Heart left ventricle (tissue), 16 donors: ENCODE results near the gene PIM1. TPM values are rescaled to one million over a fixed set of nuclear protein-coding genes. Genes with fewer than 3 reads are reported as not detected.

Source experiments
- ATAC-seq, 4 donors: fragments of 200-7000 bp; cut with Tn5 transposase; one replicate each; pipeline ENCODE4 v1.9.1; 2020 to 2022; ENCODE audit warnings: moderate library complexity in 4 of 4, mild to moderate bottlenecking in 3 of 4, moderate number of reproducible peaks in 1 of 4
- DNase-seq, 5 donors: peaks; one replicate each; pipeline ENCODE4 v3.0.0-alpha.2; 2020
- H3K27ac ChIP-seq, 12 donors: fragments of 200-600 bp; sonication (generic) in 4 of 12; one replicate each; pipeline versions ENCODE4 v1.5.0 to v1.8.0; 2016 to 2022; ENCODE audit warnings: mild to moderate bottlenecking in 2 of 12
- H3K27me3 ChIP-seq, 9 donors: fragments of 200-600 bp; sonication (generic) in 2 of 9; one replicate each; pipeline versions ENCODE4 v1.5.1 to v1.8.0; 2016 to 2022; ENCODE audit warnings: mild to moderate bottlenecking in 3 of 9
- H3K36me3 ChIP-seq, 9 donors: fragments of 200-600 bp; sonication (generic) in 2 of 9; one replicate each; pipeline versions ENCODE4 v1.5.0 to v1.8.0; 2018 to 2022; ENCODE audit warnings: mild to moderate bottlenecking in 2 of 9
- H3K4me1 ChIP-seq, 12 donors: fragments of 200-600 bp; sonication (generic) in 4 of 12; one replicate each; pipeline versions ENCODE4 v1.5.0 to v1.8.0; 2016 to 2022; ENCODE audit warnings: mild to moderate bottlenecking in 3 of 12
- H3K4me3 ChIP-seq, 12 donors: fragments of 200-600 bp; sonication (generic) in 4 of 12; one replicate each; pipeline versions ENCODE4 v1.5.0 to v1.8.0; 2017 to 2022; ENCODE audit warnings: mild to moderate bottlenecking in 9 of 12, moderate library complexity in 4 of 12
- H3K9me3 ChIP-seq, 12 donors: fragments of 200-600 bp; sonication (generic) in 4 of 12; one replicate each; pipeline versions ENCODE4 v1.5.0 to v1.8.0; 2016 to 2022; ENCODE audit warnings: mild to moderate bottlenecking in 1 of 12
- POLR2A ChIP-seq, 2 donors: fragments of 450-650 bp; IDR thresholded peaks; one replicate each; pipeline ENCODE4 v1.6.1; 2017; ENCODE audit warnings: antibody characterized with exemption in 2 of 2, mild to moderate bottlenecking in 2 of 2, moderate library complexity in 2 of 2
- WGBS, 4 donors: extraction: QIAGEN DNeasy Blood & Tissue Kit in 2 of 4; methylation state at CpG; one replicate each; pipeline versions ENCODE4 v1.1.5 to v1.1.7; 2013 to 2018; 5-methylcytosine and 5-hydroxymethylcytosine counted together
- intact Hi-C, 10 donors: fragments of 100-400 bp; cut with DNase I; formaldehyde crosslinking; loops; one replicate each; pipeline versions ENCODE4 v1.11.1 to v1.14.2; 2022
- polyA plus RNA-seq, 2 donors: library from polyadenylated mRNA; stranded (reverse); fragments of 200-250 nt; gene quantifications; one replicate each; pipeline ENCODE4 v1.2.3, GENCODE V29; 2013
- total RNA-seq, 9 donors: library from RNA; depleted of rRNA in 2 of 9; stranded (reverse); fragments of >200 nt in 2 of 9; fragmentation: NEBNext Ultra II Directional in 3 of 9; extraction: Animal tissue kit (Norgen Biotek cat#: 25700) in 3 of 9; gene quantifications; one replicate each; pipeline versions ENCODE4 v1.1.0 to v1.2.4, GENCODE V29; 2016 to 2023
- TF ChIP-seq, protein P1 (sequence below), 12 donors: fragments of 200-600 bp; sonication (generic) in 4 of 12; IDR thresholded peaks; one replicate each; pipeline versions ENCODE4 v1.5.0 to v1.8.0; 2018 to 2022; ENCODE audit warnings: antibody characterized with exemption in 12 of 12, mild to moderate bottlenecking in 5 of 12
- donor health status: ischemic (EF 13 %, LVEDD 7.1; RV severe dilation, severe dysfunction).
- donor health status: healthy with polysubstance abuse.
- donor health status: DM: no; HTN: yes; CAD: no.
- donor health status: DM: no; HTN: no; CAD: no.
- donor health status: ischemic (EF 25% LVEDD 6.9; RV normal size, moderate dysfunction).
- donor health status: ischemic (EF 25% LVEDD 5.7; RV mildly dilated, moderate dysfunction).
- donor health status: healthy.
- donor health status: DM: yes; HTN: yes; CAD: no.
- donor health status: ischemic (EF 35%, LVEDD 5.7; RV mildly dilated, moderate dysfunction).
- donor health status: nonischemic (EF 11% LVEDD 7.7; RV severe dilation, severe dysfunction).
- donor health status: DM: yes; HTN: yes; CAD: no.
- donor health status: PGD.
- donor health status: ischemic (EF 29% LVEDD 5.4; RV normal size, mild dysfunction).
- donor health status: nonischemic (EF 23%, LVEDD 6.1; RV moderate dilation, normal function).

The PIM1 gene
- total and polyA plus RNA-seq, 11 donors: 7.0 to 81.8 (median 16.0) TPM

GRCh38 chr6:37131104-37131959, 38.6 kb upstream of the PIM1 start:
- Histone ChIP-seq H3K9me3 (no peaks in the 10 kb centered on the region), H3K27ac (peak overlapping the region; percentile 48 to 93 (median 78)), H3K36me3 (no peaks in the 10 kb centered on the region), H3K4me3 (peak overlapping the region in 1 of 12 donors; percentile 19), H3K4me1 (peaks cover 0 to 45% (median 22%) of the 10 kb centered on the region in 12 donors), H3K27me3 (no peaks in the 10 kb centered on the region)
- peak; percentile 78 to 92 (median 88) for ATAC-seq
- WGBS, 4 donors: 18 to 43% (median 29%) methylated on average over 9 to 15 of the region's 15 CpGs
- intact Hi-C loops: loop anchor here in 6 of 10 donors (1.0 to 10.0 kb wide), 6 partner anchors 29 to 77 kb away; partner anchors contain the start of gene PIM1 (in 4 of the 6)
- TF ChIP-seq, protein P1, sequence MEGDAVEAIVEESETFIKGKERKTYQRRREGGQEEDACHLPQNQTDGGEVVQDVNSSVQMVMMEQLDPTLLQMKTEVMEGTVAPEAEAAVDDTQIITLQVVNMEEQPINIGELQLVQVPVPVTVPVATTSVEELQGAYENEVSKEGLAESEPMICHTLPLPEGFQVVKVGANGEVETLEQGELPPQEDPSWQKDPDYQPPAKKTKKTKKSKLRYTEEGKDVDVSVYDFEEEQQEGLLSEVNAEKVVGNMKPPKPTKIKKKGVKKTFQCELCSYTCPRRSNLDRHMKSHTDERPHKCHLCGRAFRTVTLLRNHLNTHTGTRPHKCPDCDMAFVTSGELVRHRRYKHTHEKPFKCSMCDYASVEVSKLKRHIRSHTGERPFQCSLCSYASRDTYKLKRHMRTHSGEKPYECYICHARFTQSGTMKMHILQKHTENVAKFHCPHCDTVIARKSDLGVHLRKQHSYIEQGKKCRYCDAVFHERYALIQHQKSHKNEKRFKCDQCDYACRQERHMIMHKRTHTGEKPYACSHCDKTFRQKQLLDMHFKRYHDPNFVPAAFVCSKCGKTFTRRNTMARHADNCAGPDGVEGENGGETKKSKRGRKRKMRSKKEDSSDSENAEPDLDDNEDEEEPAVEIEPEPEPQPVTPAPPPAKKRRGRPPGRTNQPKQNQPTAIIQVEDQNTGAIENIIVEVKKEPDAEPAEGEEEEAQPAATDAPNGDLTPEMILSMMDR (IDR thresholded peaks at IDR 0.05): no peak
- no peak for TF ChIP-seq POLR2A (IDR thresholded peaks at IDR 0.05)
- DNase-seq: peak; percentile 75 to 94 (median 82)

GRCh38 chr6:37131960-37132253, 38.0 kb upstream of the PIM1 start:
- Histone ChIP-seq H3K36me3 (no peaks in the 10 kb centered on the region), H3K4me3 (no peak overlapping the region), H3K9me3 (no peaks in the 10 kb centered on the region), H3K27me3 (no peaks in the 10 kb centered on the region), H3K4me1 (peaks cover 0 to 45% (median 23%) of the 10 kb centered on the region in 12 donors), H3K27ac (peak overlapping the region in 11 of 12 donors; percentile 52 to 93 (median 79))
- intact Hi-C loops: loop anchor here in 6 of 10 donors (1.0 to 10.0 kb wide), 6 partner anchors 30 to 77 kb away; partner anchors contain the start of gene PIM1 (in 4 of the 6)
- ATAC-seq (no peak), DNase-seq (no peak)
- TF ChIP-seq, protein P1 (IDR thresholded peaks at IDR 0.05): no peak
- no peak for TF ChIP-seq POLR2A (IDR thresholded peaks at IDR 0.05)

DNA sequence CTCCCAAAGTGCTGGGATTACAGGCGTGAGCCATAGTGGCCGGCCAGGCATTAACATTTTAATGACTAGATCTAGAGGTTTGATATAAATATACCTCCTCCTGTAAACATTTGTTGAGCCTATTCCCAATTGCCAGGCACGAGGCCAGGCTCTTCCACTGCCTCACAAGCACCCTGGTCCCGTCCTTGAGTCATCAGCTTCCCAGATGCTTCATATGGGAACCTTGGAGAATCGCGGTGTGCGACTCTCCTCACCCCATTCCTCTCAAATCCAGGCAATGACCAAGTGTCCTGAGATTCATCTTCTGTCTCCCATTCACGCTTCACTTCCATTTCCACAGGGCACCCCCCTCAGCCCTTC, 35.9 kb upstream of the PIM1 start:
- intact Hi-C loops: loop anchor here in 3 of 10 donors (5.0 to 10.0 kb wide), 3 partner anchors 33 to 79 kb away; partner anchors contain the start of gene PIM1 (in 1 of the 3)
- DNase-seq: no peak
- ATAC-seq: no peak
- 90 to 95% (median 92%) methylated on average over 8 of the region's 8 CpGs for WGBS, 4 donors
- H3K4me1 ChIP-seq: peaks cover 0 to 60% (median 20%) of the 10 kb centered on the region in 12 donors
- TF ChIP-seq POLR2A (IDR thresholded peaks at IDR 0.05): no peak
- TF ChIP-seq, protein P1 (IDR thresholded peaks at IDR 0.05): no peak
- H3K9me3 ChIP-seq: no peaks in the 10 kb centered on the region
- no peaks in the 10 kb centered on the region for H3K36me3 ChIP-seq
- H3K27ac ChIP-seq: peak overlapping the region in 6 of 12 donors; percentile 2 to 91 (median 41)
- H3K27me3 ChIP-seq: no peaks in the 10 kb centered on the region
- no peak overlapping the region for H3K4me3 ChIP-seq
